GM18507 (cell line): Measurements from ENCODE around the gene GPR89A.
"Not testable (repeated sequence)": the region's sequence is repeated elsewhere in the genome, so short reads cannot be mapped to it uniquely, and the experiment has no call there.

Experiments used
- DNase-seq: peaks from one replicate; pipeline ENCODE4 v3.0.0; 2011; ENCODE audit warnings: low read depth; ENCODE audit not compliant: insufficient read length; ENCODE audit errors: extremely low spot score
- FAIRE-seq: peaks from 2 replicates; lab custom pipeline; 2011; peaks lifted over from hg19 to GRCh38; lab: Jason Lieb, UNC

The GPR89A gene

GRCh38 chr1:145670995-145671745 is 63.4 kb downstream of the GPR89A start:
- not testable (repeated sequence) for FAIRE-seq, DNase-seq

DNA sequence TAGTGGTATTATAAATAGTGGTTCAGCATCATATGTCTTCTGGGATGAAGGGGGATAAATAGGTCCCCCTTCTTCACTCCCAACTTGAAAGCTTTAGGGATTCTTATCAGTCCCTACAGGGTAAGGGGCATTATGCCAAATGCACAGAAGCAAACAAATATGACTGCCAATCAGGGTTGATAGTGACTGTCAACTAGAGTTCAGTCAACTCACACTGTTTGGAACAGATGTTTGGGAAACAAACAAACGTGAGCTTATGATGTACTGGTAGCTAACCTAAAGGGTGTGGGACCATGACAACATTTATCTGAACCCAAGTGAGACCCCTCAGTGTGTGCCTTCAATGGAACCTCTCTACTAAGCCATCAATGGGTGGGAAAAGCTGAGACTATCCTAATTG is 65.4 kb downstream of the GPR89A start:
- DNase-seq, FAIRE-seq: not testable (repeated sequence)

GRCh38 chr1:145684858-145685257 is 77.1 kb downstream of the GPR89A start:
- not testable (repeated sequence) for FAIRE-seq, DNase-seq

DNA sequence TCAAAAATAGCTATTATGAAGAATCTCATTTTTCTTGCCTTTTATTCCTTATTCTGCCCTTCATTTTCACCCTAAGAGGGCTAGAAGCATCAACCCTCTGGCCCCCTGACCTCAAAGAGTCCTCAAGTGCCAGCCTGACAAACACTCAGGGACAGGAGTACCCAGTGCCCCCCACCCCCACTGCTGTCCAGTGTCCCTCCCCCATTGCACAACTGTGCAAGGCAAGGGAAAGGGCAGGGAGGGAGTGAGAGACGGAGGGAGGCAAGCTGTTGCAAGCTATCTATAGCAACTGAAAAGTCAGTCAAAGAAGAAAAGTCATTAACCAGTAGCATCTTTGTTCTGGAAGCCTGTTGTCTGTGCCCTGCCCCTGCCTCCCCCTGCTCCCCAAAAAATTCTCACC is 78.3 kb downstream of the GPR89A start:
- not testable (repeated sequence) for FAIRE-seq, DNase-seq

DNA sequence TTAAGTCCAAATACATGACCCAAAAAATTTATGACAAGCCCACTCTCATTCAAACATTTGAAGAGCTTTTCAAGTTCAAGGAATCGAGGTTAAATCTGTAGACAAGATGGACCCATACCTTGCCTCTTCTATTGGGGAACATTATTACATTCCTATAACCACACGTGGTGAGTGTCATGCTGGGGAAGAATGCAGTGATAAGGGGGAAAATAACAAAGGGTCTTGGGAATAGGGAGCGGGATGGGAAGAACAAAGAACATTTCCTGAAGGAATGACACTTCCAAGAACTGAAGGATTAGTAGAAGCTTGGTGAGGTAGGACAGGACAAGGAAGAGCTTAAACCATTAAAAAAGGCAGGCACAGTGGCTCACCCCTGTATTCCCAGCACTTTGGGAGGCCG is 80.5 kb downstream of the GPR89A start:
- no peak for FAIRE-seq
- no peak for DNase-seq

GRCh38 chr1:145688924-145689323 is 81.1 kb downstream of the GPR89A start:
- DNase-seq (no peak), FAIRE-seq (no peak)

GRCh38 chr1:145689922-145690321 is 82.1 kb downstream of the GPR89A start:
- no peak for FAIRE-seq

GRCh38 chr1:145690587-145691558 is 83.1 kb downstream of the GPR89A start:
- FAIRE-seq (peak; percentile 78), DNase-seq (peak; percentile 35)

More at GRCh38 chr1:145689922-145690321, 82.1 kb downstream of the GPR89A start:
- DNase-seq = no peak

DNA sequence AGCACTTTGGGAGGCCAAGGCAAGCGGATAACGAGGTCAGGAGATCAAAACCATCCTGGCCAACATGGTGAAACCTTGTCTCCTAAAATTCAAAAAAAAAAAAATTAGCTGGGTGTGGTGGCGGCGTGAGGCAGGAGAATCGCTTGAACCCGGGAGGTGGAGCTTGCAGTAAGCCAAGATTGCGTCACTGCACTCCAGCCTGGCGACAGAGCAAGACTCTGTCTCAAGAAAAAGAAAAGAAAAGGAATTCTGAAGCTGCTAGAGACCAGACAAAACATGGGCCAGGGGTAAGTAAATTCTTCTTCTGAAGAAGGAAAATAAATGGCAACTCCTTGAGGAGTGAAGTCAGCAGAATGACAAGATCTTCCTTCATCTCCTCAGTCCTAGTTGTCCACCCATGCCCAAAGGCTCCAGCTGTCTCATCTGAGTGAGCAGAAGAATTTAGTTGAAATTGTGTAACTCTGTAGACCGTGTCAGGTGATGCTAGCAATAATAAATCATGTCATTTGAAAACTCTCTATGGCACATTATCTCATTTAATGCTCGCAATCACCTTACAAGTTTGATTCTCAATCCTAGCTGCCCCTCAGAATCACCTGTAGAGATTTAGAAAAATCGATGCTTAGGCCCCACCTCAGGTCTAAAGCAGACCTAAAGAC is 85.1 kb downstream of the GPR89A start:
- FAIRE-seq = no peak
- no peak for DNase-seq

DNA sequence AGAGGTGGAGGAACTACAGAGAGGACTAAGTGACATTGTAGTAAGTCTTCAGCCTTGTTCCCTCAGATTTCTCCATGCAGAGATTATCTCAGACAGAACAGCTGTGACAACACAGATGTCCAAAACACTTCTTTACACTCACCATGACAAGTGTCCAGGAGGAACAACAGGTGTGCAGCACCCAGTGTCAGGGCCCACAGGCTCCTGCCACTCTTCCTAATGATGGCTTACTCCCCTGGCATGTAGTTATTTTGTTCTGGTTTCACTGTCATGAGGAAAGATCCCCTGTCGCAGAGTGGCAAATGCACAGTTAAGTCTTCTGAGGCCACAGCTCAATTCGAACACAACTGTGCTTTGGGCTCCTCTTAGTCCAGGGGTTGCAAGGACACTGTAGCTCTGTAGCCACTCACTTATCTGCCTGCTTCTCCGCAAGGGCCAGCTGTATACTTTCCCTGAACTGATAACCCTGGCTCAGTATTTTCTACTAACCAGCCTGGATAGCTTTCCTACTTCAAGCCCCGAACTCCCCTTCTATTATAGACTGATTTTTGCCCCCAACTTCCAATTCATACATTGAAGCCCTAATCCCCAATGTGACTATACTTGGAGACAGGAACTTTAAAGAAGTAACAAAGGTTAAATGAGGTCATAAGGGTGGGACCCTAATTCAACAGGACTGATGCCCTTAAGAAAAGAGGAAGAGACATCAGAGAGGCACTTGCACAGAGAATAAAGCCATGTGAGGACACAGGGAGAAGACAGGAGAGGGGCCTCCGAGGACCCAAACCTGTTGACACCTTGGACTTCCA is 88.2 kb downstream of the GPR89A start:
- FAIRE-seq = no peak
- no peak for DNase-seq

GRCh38 chr1:145696630-145696960 is 88.8 kb downstream of the GPR89A start:
- DNase-seq = no peak
- FAIRE-seq = no peak

DNA sequence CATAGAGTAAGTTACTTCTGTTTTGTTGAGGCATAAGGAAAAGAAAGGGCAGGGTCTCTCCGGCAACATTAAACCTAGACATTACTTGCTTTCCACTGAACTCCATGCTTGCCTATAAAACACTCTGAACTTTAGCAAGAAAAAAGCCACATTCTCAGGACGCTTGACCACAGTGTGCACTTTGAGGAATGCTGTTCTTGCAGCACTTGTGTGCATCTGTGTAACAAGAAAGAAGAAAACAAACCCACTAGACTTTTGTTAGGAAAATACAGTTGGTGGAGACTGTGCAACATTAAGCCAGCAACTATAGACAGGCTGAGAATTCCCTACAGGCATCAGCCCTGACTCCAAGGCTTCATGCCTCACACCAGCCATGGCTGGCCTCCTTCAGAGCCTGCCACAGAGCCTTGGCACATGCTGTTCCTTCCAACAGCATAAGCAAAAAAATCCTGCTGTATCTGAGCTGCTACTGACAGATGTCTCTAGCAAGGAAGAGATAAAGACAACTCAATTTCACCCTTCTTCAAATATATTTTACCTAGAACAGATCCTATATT is 93.6 kb downstream of the GPR89A start:
- DNase-seq (no peak), FAIRE-seq (no peak)

- FAIRE-seq (no peak), DNase-seq (no peak)
Measured at GRCh38 chr1:145702052-145702451, 94.3 kb downstream of the GPR89A start.

GRCh38 chr1:145702826-145703225 is 95.0 kb downstream of the GPR89A start:
- no peak for DNase-seq
- FAIRE-seq = no peak

DNA sequence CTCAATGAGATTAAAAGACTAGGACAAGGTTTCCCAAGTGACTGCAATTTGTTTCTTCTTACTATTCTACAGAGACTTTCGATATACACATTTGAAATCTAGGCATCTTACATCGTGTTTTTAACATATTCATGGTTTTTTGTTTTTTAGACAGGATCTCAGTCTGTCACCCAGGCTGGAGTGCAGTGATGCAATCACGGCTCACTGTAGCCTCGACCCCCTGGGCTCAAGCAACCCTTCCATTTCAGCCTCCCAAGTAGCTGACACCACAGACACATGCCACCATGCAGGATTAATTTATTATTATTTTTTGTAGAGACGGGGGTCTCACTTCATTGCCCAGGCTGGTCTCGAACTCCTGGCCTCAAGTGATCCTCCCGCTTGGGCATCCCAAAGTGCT is 97.8 kb downstream of the GPR89A start:
- no peak for DNase-seq
- no peak for FAIRE-seq

DNA sequence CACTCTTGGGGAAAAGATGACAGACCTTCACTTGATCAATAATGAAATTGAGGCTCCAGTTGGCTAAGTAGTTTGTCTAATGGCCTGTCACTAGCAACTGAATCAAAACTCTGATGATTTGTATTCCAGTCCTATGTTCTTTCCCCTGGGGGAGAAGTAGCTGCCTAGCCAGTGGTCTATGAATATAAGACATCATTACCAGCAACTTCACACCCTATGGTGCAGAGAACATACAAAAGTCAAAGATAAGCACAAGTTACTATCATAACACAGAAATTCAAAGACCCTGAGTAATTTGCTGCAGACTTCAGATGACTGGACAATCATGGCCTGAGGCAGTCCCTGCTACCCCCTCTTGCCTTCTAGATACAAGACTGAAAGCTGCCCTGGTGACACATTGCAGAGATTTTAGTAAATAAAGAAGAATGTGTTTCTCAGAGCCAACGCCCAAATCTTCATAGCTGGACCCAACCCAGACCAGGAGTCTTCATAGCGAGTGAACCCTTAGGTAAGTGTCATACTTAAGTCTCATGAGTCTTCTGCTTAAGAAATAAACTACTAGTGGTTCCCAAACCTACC is 98.4 kb downstream of the GPR89A start:
- no peak for FAIRE-seq

GRCh38 chr1:145707183-145707867 is 99.5 kb downstream of the GPR89A start, which contains the start of gene PDZK1:
PDZK1 (minus strand) TSS chr1:145707368; CDS start chr1:145688021, 19,347 bp downstream.
- FAIRE-seq (no peak), DNase-seq (no peak)

More for the DNA sequence above, 98.4 kb downstream of the GPR89A start:
- DNase-seq = no peak

DNA sequence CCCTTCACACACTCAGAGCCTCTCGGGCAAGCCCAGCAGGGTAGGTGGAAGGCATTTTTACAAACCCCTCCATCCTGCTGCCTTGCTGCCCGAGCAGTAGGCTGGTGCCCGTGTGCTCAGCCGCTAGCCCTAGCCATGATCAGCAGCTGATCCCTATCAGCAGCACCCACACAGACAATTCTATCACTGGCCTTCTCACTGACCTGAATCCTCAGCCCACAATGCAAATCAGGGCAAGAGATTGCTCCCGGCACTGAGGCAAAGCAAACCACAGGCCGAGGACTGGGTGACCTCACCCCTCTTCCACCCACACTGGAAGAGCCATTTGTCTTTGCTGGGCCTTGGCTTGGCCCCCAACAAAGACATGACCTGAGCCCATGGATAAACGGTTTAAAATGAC is 100.3 kb downstream of the GPR89A start:
- FAIRE-seq (no peak), DNase-seq (no peak)
